ENCODE results near the gene ACOT12. TPM values are rescaled to one million over a fixed set of nuclear protein-coding genes. Genes with fewer than 3 reads are reported as not detected.

Gene ACOT12
- total and polyA plus RNA-seq, 2 experiments from 2014 or later: 0.15 TPM; not detected in 1

DNA sequence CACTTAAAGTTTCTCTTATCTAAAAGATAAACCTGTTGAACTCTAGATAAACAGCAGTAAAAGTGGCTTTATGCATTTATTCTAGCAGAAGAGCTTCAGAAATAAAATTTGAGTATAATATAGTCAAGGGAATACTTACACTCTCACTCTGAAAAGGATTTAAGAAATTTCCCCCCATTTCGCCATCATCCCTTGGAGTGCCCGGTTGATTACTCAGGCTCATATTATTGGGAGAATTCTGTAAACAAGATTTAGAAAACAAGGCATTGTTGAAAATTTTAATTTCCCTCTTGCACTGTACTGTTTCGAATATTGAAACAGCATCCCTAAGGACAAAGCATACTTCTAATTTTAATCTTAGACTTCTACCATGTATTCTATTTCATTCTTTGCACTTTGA, 34.5 kb upstream of the ACOT12 start:
- ATAC-seq (no peak), DNase-seq (ENCODE audit: low spot score) (no peak)
- no peak overlapping the region for H3K27ac Mint-ChIP-seq
- H3K9me2 ChIP-seq (ENCODE audit: insufficient read depth): no peaks in the 10 kb centered on the region
- H3F3A ChIP-seq (replicated peaks; ENCODE audit: low read depth): no peaks in the 10 kb centered on the region
- peaks cover 11% of the 10 kb centered on the region; the same call in 1 of the 2 replicates for H3K4me1 ChIP-seq (ENCODE audit: insufficient read depth)
- H3K36me3 ChIP-seq (ENCODE audit: insufficient read depth): no peaks in the 10 kb centered on the region
- H3K36me3 Mint-ChIP-seq (ENCODE audit: low read depth): peaks cover 5% of the 10 kb centered on the region; the same call in 2 of the 3 replicates
- H3K27me3 ChIP-seq (ENCODE audit: insufficient read depth): no peaks in the 10 kb centered on the region
- no peaks in the 10 kb centered on the region for H3K79me2 ChIP-seq (replicated peaks; ENCODE audit: insufficient read depth)
- no peak overlapping the region for H2AFZ ChIP-seq
- peaks cover 6% of the 10 kb centered on the region; the same call in 2 of the 3 replicates for H3K9me3 Mint-ChIP-seq
- H4K20me1 ChIP-seq (replicated peaks; ENCODE audit: insufficient read depth): no peaks in the 10 kb centered on the region
- no peak overlapping the region for H3K4me3 Mint-ChIP-seq
- no peak overlapping the region for H3K4me2 ChIP-seq
- H3K4me3 ChIP-seq: no peak overlapping the region
- no peaks in the 10 kb centered on the region for H3K27me3 Mint-ChIP-seq (ENCODE audit: insufficient read depth, low read depth, poor library complexity)
- peaks cover 13% of the 10 kb centered on the region for H3K4me1 Mint-ChIP-seq
- TF ChIP-seq ZNF114 (CRISPR knock-in tag; IDR thresholded peaks at IDR 0.05) (no peak), STAT1 (IDR thresholded peaks at IDR 0.05; ENCODE audit: unreplicated experiment) (no peak), JUNB (IDR thresholded peaks at IDR 0.05; ENCODE audit: unreplicated experiment) (no peak), ETS1 (IDR thresholded peaks at IDR 0.05) (no peak), POLR2AphosphoS5 (IDR thresholded peaks at IDR 0.05; ENCODE audit: low read depth) (no peak), ZNF331 (CRISPR knock-in tag; IDR thresholded peaks at IDR 0.05; ENCODE audit: low read depth) (no peak), EZH2 (IDR thresholded peaks at IDR 0.05; ENCODE audit: low read depth, unreplicated experiment) (no peak), REST (IDR thresholded peaks at IDR 0.05; ENCODE audit: unreplicated experiment) (no peak), CREB1 (CRISPR knock-in tag; IDR thresholded peaks at IDR 0.05; ENCODE audit: low read depth) (no peak), EZH2phosphoT487 (IDR thresholded peaks at IDR 0.05; ENCODE audit: unreplicated experiment) (no peak)
- TF ChIP-seq, protein P1, sequence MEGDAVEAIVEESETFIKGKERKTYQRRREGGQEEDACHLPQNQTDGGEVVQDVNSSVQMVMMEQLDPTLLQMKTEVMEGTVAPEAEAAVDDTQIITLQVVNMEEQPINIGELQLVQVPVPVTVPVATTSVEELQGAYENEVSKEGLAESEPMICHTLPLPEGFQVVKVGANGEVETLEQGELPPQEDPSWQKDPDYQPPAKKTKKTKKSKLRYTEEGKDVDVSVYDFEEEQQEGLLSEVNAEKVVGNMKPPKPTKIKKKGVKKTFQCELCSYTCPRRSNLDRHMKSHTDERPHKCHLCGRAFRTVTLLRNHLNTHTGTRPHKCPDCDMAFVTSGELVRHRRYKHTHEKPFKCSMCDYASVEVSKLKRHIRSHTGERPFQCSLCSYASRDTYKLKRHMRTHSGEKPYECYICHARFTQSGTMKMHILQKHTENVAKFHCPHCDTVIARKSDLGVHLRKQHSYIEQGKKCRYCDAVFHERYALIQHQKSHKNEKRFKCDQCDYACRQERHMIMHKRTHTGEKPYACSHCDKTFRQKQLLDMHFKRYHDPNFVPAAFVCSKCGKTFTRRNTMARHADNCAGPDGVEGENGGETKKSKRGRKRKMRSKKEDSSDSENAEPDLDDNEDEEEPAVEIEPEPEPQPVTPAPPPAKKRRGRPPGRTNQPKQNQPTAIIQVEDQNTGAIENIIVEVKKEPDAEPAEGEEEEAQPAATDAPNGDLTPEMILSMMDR (conservative IDR thresholded peaks at IDR 0.05; ENCODE audit: low read depth in 2 of 2): no peak
- TF ChIP-seq, protein P2, sequence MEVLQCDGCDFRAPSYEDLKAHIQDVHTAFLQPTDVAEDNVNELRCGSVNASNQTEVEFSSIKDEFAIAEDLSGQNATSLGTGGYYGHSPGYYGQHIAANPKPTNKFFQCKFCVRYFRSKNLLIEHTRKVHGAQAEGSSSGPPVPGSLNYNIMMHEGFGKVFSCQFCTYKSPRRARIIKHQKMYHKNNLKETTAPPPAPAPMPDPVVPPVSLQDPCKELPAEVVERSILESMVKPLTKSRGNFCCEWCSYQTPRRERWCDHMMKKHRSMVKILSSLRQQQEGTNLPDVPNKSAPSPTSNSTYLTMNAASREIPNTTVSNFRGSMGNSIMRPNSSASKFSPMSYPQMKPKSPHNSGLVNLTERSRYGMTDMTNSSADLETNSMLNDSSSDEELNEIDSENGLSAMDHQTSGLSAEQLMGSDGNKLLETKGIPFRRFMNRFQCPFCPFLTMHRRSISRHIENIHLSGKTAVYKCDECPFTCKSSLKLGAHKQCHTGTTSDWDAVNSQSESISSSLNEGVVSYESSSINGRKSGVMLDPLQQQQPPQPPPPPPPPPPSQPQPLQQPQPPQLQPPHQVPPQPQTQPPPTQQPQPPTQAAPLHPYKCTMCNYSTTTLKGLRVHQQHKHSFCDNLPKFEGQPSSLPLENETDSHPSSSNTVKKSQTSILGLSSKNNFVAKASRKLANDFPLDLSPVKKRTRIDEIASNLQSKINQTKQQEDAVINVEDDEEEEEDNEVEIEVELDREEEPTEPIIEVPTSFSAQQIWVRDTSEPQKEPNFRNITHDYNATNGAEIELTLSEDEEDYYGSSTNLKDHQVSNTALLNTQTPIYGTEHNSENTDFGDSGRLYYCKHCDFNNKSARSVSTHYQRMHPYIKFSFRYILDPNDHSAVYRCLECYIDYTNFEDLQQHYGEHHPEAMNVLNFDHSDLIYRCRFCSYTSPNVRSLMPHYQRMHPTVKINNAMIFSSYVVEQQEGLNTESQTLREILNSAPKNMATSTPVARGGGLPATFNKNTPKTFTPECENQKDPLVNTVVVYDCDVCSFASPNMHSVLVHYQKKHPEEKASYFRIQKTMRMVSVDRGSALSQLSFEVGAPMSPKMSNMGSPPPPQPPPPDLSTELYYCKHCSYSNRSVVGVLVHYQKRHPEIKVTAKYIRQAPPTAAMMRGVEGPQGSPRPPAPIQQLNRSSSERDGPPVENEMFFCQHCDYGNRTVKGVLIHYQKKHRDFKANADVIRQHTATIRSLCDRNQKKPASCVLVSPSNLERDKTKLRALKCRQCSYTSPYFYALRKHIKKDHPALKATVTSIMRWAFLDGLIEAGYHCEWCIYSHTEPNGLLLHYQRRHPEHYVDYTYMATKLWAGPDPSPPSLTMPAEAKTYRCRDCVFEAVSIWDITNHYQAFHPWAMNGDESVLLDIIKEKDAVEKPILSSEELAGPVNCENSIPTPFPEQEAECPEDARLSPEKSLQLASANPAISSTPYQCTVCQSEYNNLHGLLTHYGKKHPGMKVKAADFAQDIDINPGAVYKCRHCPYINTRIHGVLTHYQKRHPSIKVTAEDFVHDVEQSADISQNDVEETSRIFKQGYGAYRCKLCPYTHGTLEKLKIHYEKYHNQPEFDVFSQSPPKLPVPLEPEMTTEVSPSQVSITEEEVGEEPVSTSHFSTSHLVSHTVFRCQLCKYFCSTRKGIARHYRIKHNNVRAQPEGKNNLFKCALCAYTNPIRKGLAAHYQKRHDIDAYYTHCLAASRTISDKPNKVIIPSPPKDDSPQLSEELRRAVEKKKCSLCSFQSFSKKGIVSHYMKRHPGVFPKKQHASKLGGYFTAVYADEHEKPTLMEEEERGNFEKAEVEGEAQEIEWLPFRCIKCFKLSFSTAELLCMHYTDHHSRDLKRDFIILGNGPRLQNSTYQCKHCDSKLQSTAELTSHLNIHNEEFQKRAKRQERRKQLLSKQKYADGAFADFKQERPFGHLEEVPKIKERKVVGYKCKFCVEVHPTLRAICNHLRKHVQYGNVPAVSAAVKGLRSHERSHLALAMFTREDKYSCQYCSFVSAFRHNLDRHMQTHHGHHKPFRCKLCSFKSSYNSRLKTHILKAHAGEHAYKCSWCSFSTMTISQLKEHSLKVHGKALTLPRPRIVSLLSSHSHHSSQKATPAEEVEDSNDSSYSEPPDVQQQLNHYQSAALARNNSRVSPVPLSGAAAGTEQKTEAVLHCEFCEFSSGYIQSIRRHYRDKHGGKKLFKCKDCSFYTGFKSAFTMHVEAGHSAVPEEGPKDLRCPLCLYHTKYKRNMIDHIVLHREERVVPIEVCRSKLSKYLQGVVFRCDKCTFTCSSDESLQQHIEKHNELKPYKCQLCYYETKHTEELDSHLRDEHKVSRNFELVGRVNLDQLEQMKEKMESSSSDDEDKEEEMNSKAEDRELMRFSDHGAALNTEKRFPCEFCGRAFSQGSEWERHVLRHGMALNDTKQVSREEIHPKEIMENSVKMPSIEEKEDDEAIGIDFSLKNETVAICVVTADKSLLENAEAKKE (CRISPR knock-in tag; IDR thresholded peaks at IDR 0.05): no peak
- H3K27ac ChIP-seq (ENCODE audit: low read depth): no peak overlapping the region

Data from GM23338 (cell line).